GM12872 (cell line): ENCODE measurements around the gene VSTM4.

Source experiments
- TF ChIP-seq, protein P1 (sequence below): IDR thresholded peaks from 3 replicates; pipeline ENCODE4 v1.5.1; 2011; ENCODE audit warnings: low read depth, mild to moderate bottlenecking, low read length, moderate library complexity; ENCODE audit not compliant: insufficient read depth

The VSTM4 gene

DNA sequence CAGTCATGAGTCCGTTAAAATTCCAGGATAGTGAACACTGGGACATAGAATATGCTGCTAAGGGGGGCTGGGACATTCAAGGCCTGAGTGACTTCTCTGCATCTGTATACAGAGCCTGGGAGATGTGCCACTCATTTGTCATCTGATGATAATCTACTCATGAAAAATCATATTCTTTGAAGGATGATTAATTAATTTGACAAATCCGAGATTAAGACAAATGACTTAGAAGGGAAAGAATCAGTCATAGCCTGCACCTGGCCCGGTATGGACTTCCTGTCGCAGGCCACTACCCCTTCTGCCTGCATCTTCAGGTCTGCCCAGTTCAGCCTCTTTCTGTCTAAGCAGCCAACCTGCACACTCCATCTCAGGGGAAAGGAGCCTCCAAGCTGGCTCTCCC is 37.3 kb upstream of the VSTM4 start:
- TF ChIP-seq, protein P1, sequence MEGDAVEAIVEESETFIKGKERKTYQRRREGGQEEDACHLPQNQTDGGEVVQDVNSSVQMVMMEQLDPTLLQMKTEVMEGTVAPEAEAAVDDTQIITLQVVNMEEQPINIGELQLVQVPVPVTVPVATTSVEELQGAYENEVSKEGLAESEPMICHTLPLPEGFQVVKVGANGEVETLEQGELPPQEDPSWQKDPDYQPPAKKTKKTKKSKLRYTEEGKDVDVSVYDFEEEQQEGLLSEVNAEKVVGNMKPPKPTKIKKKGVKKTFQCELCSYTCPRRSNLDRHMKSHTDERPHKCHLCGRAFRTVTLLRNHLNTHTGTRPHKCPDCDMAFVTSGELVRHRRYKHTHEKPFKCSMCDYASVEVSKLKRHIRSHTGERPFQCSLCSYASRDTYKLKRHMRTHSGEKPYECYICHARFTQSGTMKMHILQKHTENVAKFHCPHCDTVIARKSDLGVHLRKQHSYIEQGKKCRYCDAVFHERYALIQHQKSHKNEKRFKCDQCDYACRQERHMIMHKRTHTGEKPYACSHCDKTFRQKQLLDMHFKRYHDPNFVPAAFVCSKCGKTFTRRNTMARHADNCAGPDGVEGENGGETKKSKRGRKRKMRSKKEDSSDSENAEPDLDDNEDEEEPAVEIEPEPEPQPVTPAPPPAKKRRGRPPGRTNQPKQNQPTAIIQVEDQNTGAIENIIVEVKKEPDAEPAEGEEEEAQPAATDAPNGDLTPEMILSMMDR: no peak

DNA sequence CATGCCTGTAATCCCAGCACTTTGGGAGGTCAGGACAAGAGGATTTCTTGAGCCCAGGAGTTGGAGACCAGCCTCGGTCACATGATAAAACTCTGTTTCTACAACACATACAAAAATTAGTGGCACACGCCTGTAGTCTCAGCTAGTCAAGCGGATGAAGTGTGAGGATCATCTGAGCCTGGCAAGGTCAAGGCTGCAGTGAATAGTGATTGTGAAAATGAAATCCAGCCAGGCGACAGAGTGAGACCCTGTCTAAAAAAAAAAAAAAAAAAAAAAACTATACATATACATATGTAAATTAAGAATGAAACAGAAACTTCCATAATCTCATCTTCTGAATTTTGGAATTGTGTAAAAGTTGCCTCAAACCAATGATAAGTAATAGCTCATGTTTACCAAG is 36.7 kb upstream of the VSTM4 start:
- TF ChIP-seq, protein P1: no peak

DNA sequence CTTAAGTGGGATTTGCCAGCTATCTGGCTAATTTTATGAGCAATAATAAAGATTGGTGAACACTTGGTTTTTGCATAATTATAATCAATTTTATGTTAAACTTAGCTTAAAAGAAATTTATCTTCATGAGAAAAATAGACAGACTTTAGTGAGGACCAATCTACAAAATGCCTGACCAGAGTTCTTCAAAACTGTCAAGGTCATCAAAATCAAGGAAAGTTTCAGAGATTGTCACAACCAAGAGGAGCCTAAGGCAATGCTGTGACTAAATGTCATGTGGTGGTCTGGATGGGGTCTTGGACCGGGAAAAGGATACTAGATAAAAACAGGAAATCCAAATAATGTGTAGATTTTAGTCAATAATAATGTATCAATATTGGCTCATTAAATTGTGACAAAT is 36.2 kb upstream of the VSTM4 start:
- TF ChIP-seq, protein P1: no peak

DNA sequence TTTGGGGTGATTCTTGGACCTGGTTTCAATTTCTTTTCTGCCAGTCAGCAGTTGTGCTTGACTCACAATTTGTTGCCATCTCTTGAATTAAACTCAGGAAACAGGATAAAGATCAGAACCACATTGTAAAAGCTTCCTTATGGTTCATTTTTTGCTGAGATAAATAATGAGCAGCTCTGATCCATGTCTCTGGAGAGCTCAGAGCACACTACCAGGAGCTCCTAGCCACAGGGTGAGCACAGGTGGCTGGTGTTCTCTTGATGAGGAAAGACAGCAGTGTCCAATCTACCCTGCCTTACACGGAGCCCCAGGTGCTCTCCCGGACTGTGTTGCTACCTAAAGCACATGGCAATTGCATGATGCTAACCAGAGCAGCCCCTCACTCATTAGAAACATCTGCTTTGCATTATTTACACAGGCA is 35.7 kb upstream of the VSTM4 start:
- TF ChIP-seq, protein P1: no peak

DNA sequence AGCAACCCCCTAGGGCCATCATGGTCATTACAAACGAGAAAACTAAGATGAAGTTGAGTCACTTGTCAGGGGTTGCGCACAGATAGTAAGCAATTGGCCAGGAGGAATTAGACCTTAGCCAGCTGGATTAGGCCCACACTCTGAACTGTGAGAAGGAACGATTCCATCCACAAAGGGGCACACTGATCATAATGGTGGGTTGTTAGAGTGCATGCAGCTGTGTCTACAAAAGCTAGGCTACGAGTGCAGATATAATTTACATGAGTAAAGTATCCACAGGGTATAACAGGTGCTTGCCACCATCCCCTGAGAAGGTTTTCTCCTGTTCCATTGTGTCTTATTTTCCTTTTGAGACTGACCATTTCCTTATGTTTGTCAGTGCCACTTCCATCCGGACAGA is 35.1 kb upstream of the VSTM4 start:
- TF ChIP-seq, protein P1: no peak

DNA sequence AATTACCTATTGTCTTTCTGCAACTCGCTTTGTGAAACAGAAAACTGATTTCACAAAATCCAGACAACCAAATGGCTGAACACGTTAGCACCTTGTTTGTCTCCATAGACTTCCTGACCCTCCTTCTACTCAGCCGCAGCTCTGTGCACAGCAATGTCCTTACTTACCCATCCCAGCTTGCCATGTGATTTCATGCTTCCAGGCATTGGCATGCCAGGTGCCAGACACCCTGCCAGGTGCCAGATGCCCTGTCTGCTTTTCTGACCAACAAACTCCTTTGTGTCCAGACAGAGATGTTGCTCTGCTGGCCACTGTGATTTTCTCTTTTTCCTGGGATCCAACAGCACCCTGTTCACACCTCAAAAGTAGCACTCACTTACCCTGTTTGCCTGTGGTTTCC is 34.6 kb upstream of the VSTM4 start:
- TF ChIP-seq, protein P1: no peak

DNA sequence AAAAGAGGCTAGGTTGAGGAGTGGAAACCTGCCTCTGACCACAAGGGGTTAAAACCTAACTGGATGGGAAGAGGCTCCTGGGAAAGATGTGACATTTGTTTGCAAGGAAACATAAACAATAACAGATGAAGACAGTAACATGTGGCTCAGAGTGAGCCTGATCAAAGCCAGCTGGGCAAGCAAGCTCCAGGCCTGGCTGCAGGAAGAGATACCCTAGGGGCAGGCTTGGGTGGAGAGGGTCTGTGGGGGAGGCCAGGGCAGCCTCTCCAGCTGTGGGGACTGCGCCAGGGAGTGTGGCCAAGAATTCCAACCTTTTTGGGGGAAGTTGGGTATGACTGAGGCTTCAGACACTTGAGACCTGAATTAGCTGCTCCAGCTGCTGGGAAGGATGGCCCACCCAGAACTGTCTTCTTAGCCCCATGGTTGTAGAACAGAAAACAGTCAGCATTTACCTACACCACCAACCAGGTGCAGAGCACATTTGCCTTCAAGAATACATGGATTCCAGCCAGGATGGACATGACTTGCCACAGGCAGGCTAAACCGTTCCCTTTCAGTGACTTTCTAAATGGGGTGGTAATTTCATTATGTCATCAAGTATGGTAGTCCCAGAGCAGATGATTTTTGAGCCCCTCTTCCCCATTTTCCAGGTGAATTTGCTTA is 28.9 kb upstream of the VSTM4 start:
- TF ChIP-seq, protein P1: no peak
